Keratinocyte (primary cell): ENCODE data around the gene MYBPC2. TPM values are rescaled to one million over a fixed set of nuclear protein-coding genes. Genes with fewer than 3 reads are reported as not detected.

ENCODE experiments used
- DNase-seq: peaks from one replicate; pipeline ENCODE4 v3.0.0-alpha.2; 2011; ENCODE audit warnings: low read depth, missing footprints, low spot score
- FAIRE-seq: peaks from 2 replicates; lab custom pipeline; 2011; peaks lifted over from hg19 to GRCh38; lab: Jason Lieb, UNC
- H2AFZ ChIP-seq: 2 replicates; pipeline ENCODE4 v1.6.0; 2012; ENCODE audit warnings: low read length, control low read depth, inconsistent platforms; ENCODE audit not compliant: control insufficient read depth
- H3K27ac ChIP-seq: 2 replicates; pipeline ENCODE4 v1.5.1; 2011; ENCODE audit warnings: low read length; ENCODE audit not compliant: control insufficient read depth, insufficient read depth
- H3K27me3 ChIP-seq: 3 replicates; pipeline ENCODE4 v1.6.0; 2011; ENCODE audit warnings: low read length; ENCODE audit not compliant: control insufficient read depth, insufficient read depth; ENCODE audit errors: extremely low read depth
- H3K36me3 ChIP-seq, 2 experiments: 2 replicates in 1 of 2; 3 replicates in 1 of 2; pipeline ENCODE4 v1.5.1; 2011; ENCODE audit warnings: low read length in 2 of 2, mild to moderate bottlenecking in 1 of 2; ENCODE audit not compliant: control insufficient read depth in 2 of 2, insufficient read depth in 2 of 2; ENCODE audit errors: extremely low read depth in 1 of 2
- H3K4me1 ChIP-seq: 3 replicates; pipeline ENCODE4 v1.5.1; 2011; ENCODE audit warnings: low read length; ENCODE audit not compliant: control insufficient read depth, insufficient read depth; ENCODE audit errors: extremely low read depth
- H3K4me2 ChIP-seq: 3 replicates; pipeline ENCODE4 v1.6.0; 2011; ENCODE audit warnings: low read depth, low read length; ENCODE audit not compliant: control insufficient read depth, insufficient read depth; ENCODE audit errors: extremely low read depth
- H3K4me3 ChIP-seq, 3 experiments: fragments of 200-600 bp in 1 of 3; sonication (generic) in 1 of 3; 2 replicates in 2 of 3; 3 replicates in 1 of 3; pipeline ENCODE4 v1.5.1; 2011 to 2016; ENCODE audit warnings: low read length in 3 of 3, mild to moderate bottlenecking in 3 of 3, control low read depth in 2 of 3, inconsistent platforms in 1 of 3, low read depth in 1 of 3, mixed read lengths in 1 of 3, mixed run types in 1 of 3, moderate library complexity in 1 of 3; ENCODE audit not compliant: control insufficient read depth in 2 of 3, insufficient read depth in 2 of 3; ENCODE audit errors: extremely low read depth in 1 of 3
- H3K79me2 ChIP-seq: 2 replicates; pipeline ENCODE4 v1.6.0; 2012; ENCODE audit warnings: low read length; ENCODE audit not compliant: control insufficient read depth, insufficient read depth
- H3K9ac ChIP-seq: 3 replicates; pipeline ENCODE4 v1.6.0; 2011; ENCODE audit warnings: low read length; ENCODE audit not compliant: control insufficient read depth, insufficient read depth; ENCODE audit errors: extremely low read depth
- H3K9me1 ChIP-seq: 3 replicates; pipeline ENCODE4 v1.6.0; 2011; ENCODE audit warnings: low read length; ENCODE audit not compliant: control insufficient read depth, insufficient read depth; ENCODE audit errors: extremely low read depth
- H3K9me3 ChIP-seq: 2 replicates; pipeline ENCODE4 v1.5.1; 2012; ENCODE audit warnings: low read depth, low read length; ENCODE audit not compliant: control insufficient read depth
- H4K20me1 ChIP-seq: 3 replicates; pipeline ENCODE4 v1.6.0; 2011; ENCODE audit warnings: low read length; ENCODE audit not compliant: control insufficient read depth, insufficient read depth; ENCODE audit errors: extremely low read depth
- CTCF ChIP-seq, 3 experiments: IDR thresholded peaks in 1 of 3; conservative IDR thresholded peaks in 1 of 3; optimal IDR thresholded peaks in 1 of 3; 2 replicates in 2 of 3; 3 replicates in 1 of 3; pipeline versions ENCODE3 to v1.5.1; 2011; ENCODE audit warnings: low read length in 3 of 3, mild to moderate bottlenecking in 3 of 3, moderate library complexity in 2 of 3, control low read depth in 1 of 3, inconsistent platforms in 1 of 3; ENCODE audit not compliant: insufficient read depth in 2 of 3; ENCODE audit errors: extremely low read depth in 1 of 3
- EZH2 ChIP-seq: IDR thresholded peaks from one replicate; pipeline ENCODE4 v1.6.1; 2012; ENCODE audit warnings: inconsistent platforms, mild to moderate bottlenecking, low read length, moderate library complexity
- dilution Hi-C: fragments of 300-500 bp; cut with MboI; formaldehyde crosslinking; loops from one replicate; pipeline ENCODE4 v1.7.0; 2020; ENCODE audit warnings: low sequenced_read_pairs; ENCODE audit not compliant: extremely low pct_ligation_motif_present
- polyA minus RNA-seq, 3 experiments: library from RNA; depleted of rRNA, polyadenylated mRNA; stranded (reverse); fragments of >200 nt; gene quantifications; 1 replicate in 1 of 3; 2 replicates in 1 of 3; 3 replicates in 1 of 3; pipeline ENCODE4 v1.2.3, GENCODE V29; 2011
- polyA plus RNA-seq, 5 experiments: library from polyadenylated mRNA; depleted of rRNA in 3 of 5; stranded (reverse) in 3 of 5; stranded (forward) in 1 of 5; unstranded in 1 of 5; fragments of >200 nt; gene quantifications; 1 replicate in 1 of 5; 2 replicates in 3 of 5; 3 replicates in 1 of 5; pipeline versions ENCODE4 v1.2.1 to v1.2.3, GENCODE V29; 2011 to 2012; ENCODE audit warnings: missing spikeins in 2 of 5, low read depth in 1 of 5, low replicate concordance in 1 of 5

The MYBPC2 gene
- polyA plus RNA-seq (0.01 TPM in 1 of 3 replicates, not detected in the others), polyA minus RNA-seq (not detected in 3 replicates)
- not detected for polyA plus RNA-seq (2011; ENCODE audit: low read depth)
- polyA plus RNA-seq (2011; cell fraction: cytosol; rRNA removed): not detected in 2 replicates
- not detected in 2 replicates for polyA plus RNA-seq (2011; cell fraction: nucleus; rRNA removed)
- polyA plus RNA-seq (2012; ENCODE audit: low replicate concordance): not detected in 2 replicates
- polyA minus RNA-seq (2011; cell fraction: cytosol; rRNA and poly(A)+ RNA removed): not detected
- polyA minus RNA-seq (2011; cell fraction: nucleus; rRNA and poly(A)+ RNA removed): not detected in 2 replicates

GRCh38 chr19:50432221-50433028, at the start of gene MYBPC2:
MYBPC2 (plus strand) TSS chr19:50432892; CDS start chr19:50432954, 62 bp downstream.
- no peak within 1 kb of the TSS for H3K27ac ChIP-seq
- H3K9me1 ChIP-seq: no peaks in the 10 kb centered on the region
- peak within 1 kb of the TSS; percentile 97 for H3K4me2 ChIP-seq
- H3K27me3 ChIP-seq: peaks cover 14% of the 10 kb centered on the region
- H3K9ac ChIP-seq: peak within 1 kb of the TSS; percentile 52
- no peaks in the 10 kb centered on the region for H3K79me2 ChIP-seq
- TF ChIP-seq CTCF (optimal IDR thresholded peaks at IDR 0.05 in 1 of 3, IDR thresholded peaks at IDR 0.05 in 1 of 3, conservative IDR thresholded peaks at IDR 0.05 in 1 of 3; ENCODE audit: extremely low read depth in 1 of 3, insufficient read depth in 2 of 3, low read length in 3 of 3) (no peak), EZH2 (no peak)
- no peaks in the 10 kb centered on the region for H4K20me1 ChIP-seq
- H3K9me3 ChIP-seq: no peaks in the 10 kb centered on the region
- no peaks in the 10 kb centered on the region for H3K36me3 ChIP-seq
- FAIRE-seq (no peak), DNase-seq (no peak)
- peaks cover 9% of the 10 kb centered on the region for H3K4me1 ChIP-seq
- peak within 1 kb of the TSS; percentile 52 to 77 (median 70) for H3K4me3 ChIP-seq
- H2AFZ ChIP-seq: peak within 1 kb of the TSS; percentile 99
- dilution Hi-C loops: no loop called here

GRCh38 chr19:50383001-50383851, 49.5 kb upstream of the MYBPC2 start:
- Histone ChIP-seq H3K4me3 (peak overlapping the region; percentile 58 to 78 (median 70)), H3K27me3 (no peaks in the 10 kb centered on the region), H2AFZ (peak overlapping the region; percentile 80), H4K20me1 (no peaks in the 10 kb centered on the region), H3K9ac (peak overlapping the region; percentile 72), H3K4me1 (peaks cover 18% of the 10 kb centered on the region), H3K79me2 (peaks cover 32% of the 10 kb centered on the region), H3K9me3 (no peaks in the 10 kb centered on the region), H3K36me3 (peaks cover 21 to 27% of the 10 kb centered on the region in 2 experiments), H3K9me1 (peaks cover 2% of the 10 kb centered on the region), H3K4me2 (peak overlapping the region; percentile 84), H3K27ac (peak overlapping the region; percentile 69)
- DNase-seq: no peak
- TF ChIP-seq CTCF (optimal IDR thresholded peaks at IDR 0.05 in 1 of 3, IDR thresholded peaks at IDR 0.05 in 1 of 3, conservative IDR thresholded peaks at IDR 0.05 in 1 of 3; ENCODE audit: extremely low read depth in 1 of 3, insufficient read depth in 2 of 3, low read length in 3 of 3) (no peak), EZH2 (no peak)
- no peak for FAIRE-seq
- dilution Hi-C loops: no loop called here
